A549 (cell line): ENCODE data around the gene C1QTNF3.
"Not testable (repeated sequence)": the region's sequence is repeated elsewhere in the genome, so short reads cannot be mapped to it uniquely, and the experiment has no call there.

ENCODE experiments used
- HDAC2 ChIP-seq: fragments of 200-600 bp; sonication (generic); IDR thresholded peaks from 2 replicates; pipeline ENCODE4 v1.6.1; 2016
- RAD21 ChIP-seq, 2 experiments: fragments of >200 bp in 1 of 2; sonication (Bioruptor Twin) in 1 of 2; formaldehyde crosslinking in 1 of 2; IDR thresholded peaks in 1 of 2; conservative IDR thresholded peaks in 1 of 2; 2 replicates in 1 of 2; 3 replicates in 1 of 2; pipeline ENCODE4 v1.6.1; 2012 to 2018; ENCODE audit warnings: inconsistent platforms in 1 of 2
- TF ChIP-seq, protein P1 (sequence below): fragments of >200 bp; sonication (Bioruptor Twin); formaldehyde crosslinking; IDR thresholded peaks from 3 replicates; pipeline ENCODE4 v1.5.1; 2016
- TF ChIP-seq, protein P2 (sequence below): fragments of >200 bp; sonication (Bioruptor Twin); formaldehyde crosslinking; IDR thresholded peaks from 3 replicates; pipeline ENCODE4 v1.6.1; 2016

DNA sequence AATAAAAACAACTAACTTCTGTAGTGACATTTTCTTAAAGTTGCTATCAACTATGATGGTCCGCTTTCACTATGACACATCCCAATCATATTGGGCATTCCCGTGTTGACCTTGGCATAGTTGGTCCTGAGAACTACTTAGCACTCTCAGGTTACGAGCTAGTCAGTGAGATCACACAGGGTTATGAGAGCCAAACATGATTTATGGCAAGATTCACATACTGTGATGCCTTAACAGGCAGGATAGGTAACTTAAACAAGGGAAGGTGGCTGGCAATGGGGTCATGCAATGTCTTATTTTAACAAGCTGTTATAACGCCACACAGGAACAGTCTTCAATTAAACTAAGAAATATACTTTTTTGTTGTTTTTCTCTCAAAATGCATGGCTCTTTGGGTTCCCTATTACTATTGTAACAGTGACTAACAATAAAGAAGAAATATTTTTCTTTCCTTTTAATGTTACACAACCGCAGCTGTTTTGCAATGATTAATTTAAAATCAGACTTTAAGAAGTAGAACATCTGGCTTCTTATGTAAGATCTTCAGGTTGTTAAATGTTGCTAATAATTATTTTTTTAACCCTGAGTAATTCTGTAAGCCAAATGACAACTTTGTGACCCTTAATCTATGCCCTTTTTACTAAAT, 33.8 kb upstream of the C1QTNF3 start:
- TF ChIP-seq, protein P1, sequence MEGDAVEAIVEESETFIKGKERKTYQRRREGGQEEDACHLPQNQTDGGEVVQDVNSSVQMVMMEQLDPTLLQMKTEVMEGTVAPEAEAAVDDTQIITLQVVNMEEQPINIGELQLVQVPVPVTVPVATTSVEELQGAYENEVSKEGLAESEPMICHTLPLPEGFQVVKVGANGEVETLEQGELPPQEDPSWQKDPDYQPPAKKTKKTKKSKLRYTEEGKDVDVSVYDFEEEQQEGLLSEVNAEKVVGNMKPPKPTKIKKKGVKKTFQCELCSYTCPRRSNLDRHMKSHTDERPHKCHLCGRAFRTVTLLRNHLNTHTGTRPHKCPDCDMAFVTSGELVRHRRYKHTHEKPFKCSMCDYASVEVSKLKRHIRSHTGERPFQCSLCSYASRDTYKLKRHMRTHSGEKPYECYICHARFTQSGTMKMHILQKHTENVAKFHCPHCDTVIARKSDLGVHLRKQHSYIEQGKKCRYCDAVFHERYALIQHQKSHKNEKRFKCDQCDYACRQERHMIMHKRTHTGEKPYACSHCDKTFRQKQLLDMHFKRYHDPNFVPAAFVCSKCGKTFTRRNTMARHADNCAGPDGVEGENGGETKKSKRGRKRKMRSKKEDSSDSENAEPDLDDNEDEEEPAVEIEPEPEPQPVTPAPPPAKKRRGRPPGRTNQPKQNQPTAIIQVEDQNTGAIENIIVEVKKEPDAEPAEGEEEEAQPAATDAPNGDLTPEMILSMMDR = not testable (repeated sequence)
- TF ChIP-seq, protein P2, sequence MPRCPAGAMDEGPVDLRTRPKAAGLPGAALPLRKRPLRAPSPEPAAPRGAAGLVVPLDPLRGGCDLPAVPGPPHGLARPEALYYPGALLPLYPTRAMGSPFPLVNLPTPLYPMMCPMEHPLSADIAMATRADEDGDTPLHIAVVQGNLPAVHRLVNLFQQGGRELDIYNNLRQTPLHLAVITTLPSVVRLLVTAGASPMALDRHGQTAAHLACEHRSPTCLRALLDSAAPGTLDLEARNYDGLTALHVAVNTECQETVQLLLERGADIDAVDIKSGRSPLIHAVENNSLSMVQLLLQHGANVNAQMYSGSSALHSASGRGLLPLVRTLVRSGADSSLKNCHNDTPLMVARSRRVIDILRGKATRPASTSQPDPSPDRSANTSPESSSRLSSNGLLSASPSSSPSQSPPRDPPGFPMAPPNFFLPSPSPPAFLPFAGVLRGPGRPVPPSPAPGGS = not testable (repeated sequence)
- TF ChIP-seq HDAC2; RAD21 (conservative IDR thresholded peaks at IDR 0.05 in 1 of 2, IDR thresholded peaks at IDR 0.05 in 1 of 2): not testable (repeated sequence)
